Measurements from ENCODE around the gene CES4A. TPM values are rescaled to one million over a fixed set of nuclear protein-coding genes. Genes with fewer than 3 reads are reported as not detected.

CES4A gene
- polyA plus RNA-seq, 4 donors: 4.8 to 26.3 (median 10.5) TPM

- DNase-seq: no peak
- FAIRE-seq: no peak
Measured at GRCh38 chr16:66946541-66946940, 41.8 kb upstream of the CES4A start.

GRCh38 chr16:66946974-66947301, 41.5 kb upstream of the CES4A start:
- FAIRE-seq (no peak), DNase-seq (no peak)
- 18 to 32% (median 20%) methylated on average over 5 of the region's 5 CpGs for WGBS, 3 donors

More at GRCh38 chr16:66946541-66946940, 41.8 kb upstream of the CES4A start:
- H3K4me1 ChIP-seq (ENCODE audit: control insufficient read depth in 3 of 3, insufficient read depth in 2 of 3, low read depth in 1 of 3, low read length in 2 of 3): peaks cover 0 to 30% (median 1%) of the 10 kb centered on the region in 3 donors
- H3K27ac ChIP-seq (ENCODE audit: low read depth in 1 of 3, low read length in 2 of 3): no peak overlapping the region
- H3K9me3 ChIP-seq (ENCODE audit: control insufficient read depth in 2 of 2, insufficient read depth in 1 of 2, low read depth in 1 of 2, low read length in 1 of 2): no peaks in the 10 kb centered on the region
- H3K36me3 ChIP-seq (ENCODE audit: control insufficient read depth in 3 of 3, insufficient read depth in 2 of 3, low read depth in 1 of 3, low read length in 3 of 3): peaks cover 12 to 30% (median 21%) of the 10 kb centered on the region in 3 donors
- 63 to 74% (median 72%) methylated on average over 7 of the region's 7 CpGs for WGBS, 3 donors
- H3K27me3 ChIP-seq (ENCODE audit: control insufficient read depth in 3 of 3, insufficient read depth in 3 of 3, low read length in 3 of 3): peaks cover 0 to 22% (median 5%) of the 10 kb centered on the region in 3 donors
- H3K4me3 ChIP-seq (ENCODE audit: low read depth in 1 of 3, low read length in 3 of 3): no peak overlapping the region

GRCh38 chr16:66947302-66948065, 40.9 kb upstream of the CES4A start:
- peak overlapping the region in 1 of 3 donors; percentile 34 for H3K27ac ChIP-seq (ENCODE audit: low read depth in 1 of 3, low read length in 2 of 3)

More at GRCh38 chr16:66946974-66947301, 41.5 kb upstream of the CES4A start:
- Histone ChIP-seq H3K36me3 (ENCODE audit: control insufficient read depth in 3 of 3, insufficient read depth in 2 of 3, low read depth in 1 of 3, low read length in 3 of 3) (peaks cover 10 to 26% (median 17%) of the 10 kb centered on the region in 3 donors), H3K4me3 (ENCODE audit: low read depth in 1 of 3, low read length in 3 of 3) (no peak overlapping the region), H3K4me1 (ENCODE audit: control insufficient read depth in 3 of 3, insufficient read depth in 2 of 3, low read depth in 1 of 3, low read length in 2 of 3) (peaks cover 0 to 26% (median 1%) of the 10 kb centered on the region in 3 donors), H3K9me3 (ENCODE audit: control insufficient read depth in 2 of 2, insufficient read depth in 1 of 2, low read depth in 1 of 2, low read length in 1 of 2) (no peaks in the 10 kb centered on the region), H3K27ac (ENCODE audit: low read depth in 1 of 3, low read length in 2 of 3) (no peak overlapping the region), H3K27me3 (ENCODE audit: control insufficient read depth in 3 of 3, insufficient read depth in 3 of 3, low read length in 3 of 3) (peaks cover 0 to 22% (median 6%) of the 10 kb centered on the region in 3 donors)

GRCh38 chr16:66948134-66948836, 40.1 kb upstream of the CES4A start:
- Histone ChIP-seq H3K4me1 (ENCODE audit: control insufficient read depth in 3 of 3, insufficient read depth in 2 of 3, low read depth in 1 of 3, low read length in 2 of 3) (peaks cover 0 to 28% (median 1%) of the 10 kb centered on the region in 3 donors), H3K27ac (ENCODE audit: low read depth in 1 of 3, low read length in 2 of 3) (peak overlapping the region in 1 of 3 donors; percentile 46), H3K27me3 (ENCODE audit: control insufficient read depth in 3 of 3, insufficient read depth in 3 of 3, low read length in 3 of 3) (peaks cover 0 to 22% (median 7%) of the 10 kb centered on the region in 3 donors), H3K4me3 (ENCODE audit: low read depth in 1 of 3, low read length in 3 of 3) (peak overlapping the region in 2 of 3 donors; percentile 47 to 51), H3K9me3 (ENCODE audit: control insufficient read depth in 2 of 2, insufficient read depth in 1 of 2, low read depth in 1 of 2, low read length in 1 of 2) (no peaks in the 10 kb centered on the region), H3K36me3 (ENCODE audit: control insufficient read depth in 3 of 3, insufficient read depth in 2 of 3, low read depth in 1 of 3, low read length in 3 of 3) (peaks cover 0 to 12% (median 6%) of the 10 kb centered on the region in 3 donors)
- DNase-seq: peak; percentile 58 to 73
- no peak for FAIRE-seq
- 2 to 7% (median 3%) methylated on average over 40 to 44 of the region's 44 CpGs for WGBS, 3 donors

More at GRCh38 chr16:66947302-66948065, 40.9 kb upstream of the CES4A start:
- peaks cover 0 to 22% (median 7%) of the 10 kb centered on the region in 3 donors for H3K27me3 ChIP-seq (ENCODE audit: control insufficient read depth in 3 of 3, insufficient read depth in 3 of 3, low read length in 3 of 3)
- H3K4me1 ChIP-seq (ENCODE audit: control insufficient read depth in 3 of 3, insufficient read depth in 2 of 3, low read depth in 1 of 3, low read length in 2 of 3): peaks cover 0 to 21% (median 1%) of the 10 kb centered on the region in 3 donors
- peak; percentile 93 to 94 for DNase-seq
- 0 to 1% (median 1%) methylated on average over 17 to 22 of the region's 23 CpGs for WGBS, 3 donors
- H3K4me3 ChIP-seq (ENCODE audit: low read depth in 1 of 3, low read length in 3 of 3): peak overlapping the region in 2 of 3 donors; percentile 47 to 51
- FAIRE-seq: peak; percentile 53
- peaks cover 5 to 20% (median 14%) of the 10 kb centered on the region in 3 donors for H3K36me3 ChIP-seq (ENCODE audit: control insufficient read depth in 3 of 3, insufficient read depth in 2 of 3, low read depth in 1 of 3, low read length in 3 of 3)
- no peaks in the 10 kb centered on the region for H3K9me3 ChIP-seq (ENCODE audit: control insufficient read depth in 2 of 2, insufficient read depth in 1 of 2, low read depth in 1 of 2, low read length in 1 of 2)

- H3K9me3 ChIP-seq (ENCODE audit: control insufficient read depth in 2 of 2, insufficient read depth in 1 of 2, low read depth in 1 of 2, low read length in 1 of 2): no peaks in the 10 kb centered on the region
- H3K4me3 ChIP-seq (ENCODE audit: low read depth in 1 of 3, low read length in 3 of 3): peak overlapping the region in 2 of 3 donors; percentile 47 to 51
- peaks cover 0 to 7% (median 1%) of the 10 kb centered on the region in 3 donors for H3K36me3 ChIP-seq (ENCODE audit: control insufficient read depth in 3 of 3, insufficient read depth in 2 of 3, low read depth in 1 of 3, low read length in 3 of 3)
- WGBS, 3 donors: 26 to 36% (median 29%) methylated on average over 19 to 21 of the region's 21 CpGs
- H3K4me1 ChIP-seq (ENCODE audit: control insufficient read depth in 3 of 3, insufficient read depth in 2 of 3, low read depth in 1 of 3, low read length in 2 of 3): peaks cover 0 to 34% (median 1%) of the 10 kb centered on the region in 3 donors
- peaks cover 0 to 22% (median 7%) of the 10 kb centered on the region in 3 donors for H3K27me3 ChIP-seq (ENCODE audit: control insufficient read depth in 3 of 3, insufficient read depth in 3 of 3, low read length in 3 of 3)
- FAIRE-seq (no peak), DNase-seq (no peak)
- peak overlapping the region in 1 of 3 donors; percentile 46 for H3K27ac ChIP-seq (ENCODE audit: low read depth in 1 of 3, low read length in 2 of 3)
Measured at GRCh38 chr16:66948837-66949225, 39.6 kb upstream of the CES4A start.

- DNase-seq: peak in 1 of 2 donors; percentile 69
- H3K9me3 ChIP-seq (ENCODE audit: control insufficient read depth in 2 of 2, insufficient read depth in 1 of 2, low read depth in 1 of 2, low read length in 1 of 2): no peaks in the 10 kb centered on the region
- H3K4me1 ChIP-seq (ENCODE audit: control insufficient read depth in 3 of 3, insufficient read depth in 2 of 3, low read depth in 1 of 3, low read length in 2 of 3): peaks cover 0 to 40% (median 1%) of the 10 kb centered on the region in 3 donors
- no peak for FAIRE-seq
- peaks cover 0 to 1% (median 0%) of the 10 kb centered on the region in 3 donors for H3K36me3 ChIP-seq (ENCODE audit: control insufficient read depth in 3 of 3, insufficient read depth in 2 of 3, low read depth in 1 of 3, low read length in 3 of 3)
- peak overlapping the region in 1 of 3 donors; percentile 35 for H3K27ac ChIP-seq (ENCODE audit: low read depth in 1 of 3, low read length in 2 of 3)
- H3K4me3 ChIP-seq (ENCODE audit: low read depth in 1 of 3, low read length in 3 of 3): no peak overlapping the region
- 31 to 56% (median 35%) methylated on average over 6 of the region's 6 CpGs for WGBS, 3 donors
- peaks cover 0 to 22% (median 7%) of the 10 kb centered on the region in 3 donors for H3K27me3 ChIP-seq (ENCODE audit: control insufficient read depth in 3 of 3, insufficient read depth in 3 of 3, low read length in 3 of 3)
Measured at GRCh38 chr16:66949472-66949871, 38.9 kb upstream of the CES4A start.

GRCh38 chr16:66950437-66950836, 38.0 kb upstream of the CES4A start:
- Histone ChIP-seq H3K4me1 (ENCODE audit: control insufficient read depth in 3 of 3, insufficient read depth in 2 of 3, low read depth in 1 of 3, low read length in 2 of 3) (peaks cover 0 to 49% (median 1%) of the 10 kb centered on the region in 3 donors), H3K27ac (ENCODE audit: low read depth in 1 of 3, low read length in 2 of 3) (no peak overlapping the region), H3K9me3 (ENCODE audit: control insufficient read depth in 2 of 2, insufficient read depth in 1 of 2, low read depth in 1 of 2, low read length in 1 of 2) (no peaks in the 10 kb centered on the region), H3K4me3 (ENCODE audit: low read depth in 1 of 3, low read length in 3 of 3) (no peak overlapping the region), H3K27me3 (ENCODE audit: control insufficient read depth in 3 of 3, insufficient read depth in 3 of 3, low read length in 3 of 3) (peaks cover 0 to 22% (median 7%) of the 10 kb centered on the region in 3 donors), H3K36me3 (ENCODE audit: control insufficient read depth in 3 of 3, insufficient read depth in 2 of 3, low read depth in 1 of 3, low read length in 3 of 3) (no peaks in the 10 kb centered on the region)
- 51 to 75% (median 73%) methylated on average over 2 of the region's 2 CpGs for WGBS, 3 donors
- FAIRE-seq (no peak), DNase-seq (no peak)
